DND-41 (cell line): ENCODE results near the gene TRAM2.

Experiments used
- CTCF ChIP-seq: IDR thresholded peaks from 2 replicates; pipeline ENCODE4 v1.5.1; 2012; ENCODE audit warnings: borderline replicate concordance, low read length, moderate library complexity, mild to moderate bottlenecking; ENCODE audit not compliant: poor library complexity, severe bottlenecking; ENCODE audit errors: extremely low read depth
- EZH2 ChIP-seq: IDR thresholded peaks from 3 replicates; pipeline ENCODE4 v1.6.1; 2012; ENCODE audit warnings: borderline replicate concordance, low read depth, mild to moderate bottlenecking, moderate library complexity, low read length, inconsistent platforms; ENCODE audit not compliant: severe bottlenecking

DNA sequence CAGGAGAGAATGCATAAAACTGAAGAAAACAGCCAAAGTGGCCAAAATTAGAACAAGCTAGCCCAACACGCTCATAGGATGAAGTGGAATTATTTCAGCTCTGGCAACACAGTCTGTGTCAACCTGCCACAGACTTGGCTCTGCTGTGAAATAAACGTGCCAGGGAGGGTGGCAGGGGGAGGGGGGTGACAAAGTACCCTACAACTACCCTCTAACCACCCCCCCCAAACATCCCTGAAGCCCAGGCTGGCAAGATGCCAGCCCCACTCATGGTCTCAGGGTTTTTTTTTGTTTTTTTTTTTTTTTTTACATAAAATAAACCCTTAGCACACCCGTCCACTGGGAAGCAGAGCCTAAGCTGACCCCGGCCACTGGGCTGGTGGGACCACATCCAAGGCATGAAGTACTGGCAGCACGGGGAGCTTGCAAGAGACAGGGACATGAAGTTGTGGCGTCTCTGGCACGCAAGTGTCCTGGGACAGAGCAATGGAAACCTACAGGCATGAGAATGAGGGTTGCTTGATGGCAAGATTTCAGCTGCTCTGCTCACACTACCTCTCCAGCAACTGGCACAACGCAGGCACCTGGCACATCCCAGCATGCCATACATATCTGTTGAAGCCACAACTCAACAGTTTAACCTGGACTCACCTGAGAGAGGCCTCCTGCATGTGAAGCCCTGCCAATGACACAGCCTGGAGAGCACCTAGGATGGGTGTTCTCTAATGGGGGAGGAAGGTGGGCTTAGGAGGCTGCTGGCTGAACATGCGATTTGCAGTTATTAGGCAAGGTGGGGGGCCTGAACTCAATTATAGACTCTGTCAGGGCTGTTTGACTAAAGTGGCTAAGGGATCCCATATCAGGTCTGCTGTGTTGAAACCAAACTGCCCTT lies 76.4 kb downstream of the TRAM2 start:
- no peak for TF ChIP-seq CTCF
- no peak for TF ChIP-seq EZH2
